Nephron (organoid): ENCODE measurements around the gene CREB3L4.

Source experiments
- H3K27ac Mint-ChIP-seq, 3 experiments: 2 replicates each; pipeline ENCODE4 v1.8.0; 2020; ENCODE audit warnings: mixed read lengths in 3 of 3, mild to moderate bottlenecking in 2 of 3, moderate library complexity in 1 of 3
- H3K27me3 Mint-ChIP-seq: 2 replicates; pipeline ENCODE4 v1.8.0; 2021; ENCODE audit warnings: low read depth, mild to moderate bottlenecking, moderate library complexity, mixed read lengths
- H3K36me3 Mint-ChIP-seq: 2 replicates; pipeline ENCODE4 v1.8.0; 2020; ENCODE audit warnings: low read depth, mixed read lengths
- H3K4me1 Mint-ChIP-seq: 2 replicates; pipeline ENCODE4 v1.8.0; 2020; ENCODE audit warnings: mixed read lengths
- H3K4me3 Mint-ChIP-seq, 3 experiments: 2 replicates each; pipeline ENCODE4 v1.8.0; 2020; ENCODE audit warnings: mild to moderate bottlenecking in 3 of 3, mixed read lengths in 3 of 3, moderate library complexity in 2 of 3
- H3K9me3 Mint-ChIP-seq: 2 replicates; pipeline ENCODE4 v1.8.0; 2020; ENCODE audit warnings: mixed read lengths
- TF ChIP-seq, protein P1 (sequence below), 3 experiments: fragments of 200-600 bp; sonication (generic); IDR thresholded peaks; one replicate each; pipeline ENCODE4 v1.5.0; 2021; ENCODE audit warnings: antibody characterized with exemption in 3 of 3; ENCODE audit not compliant: unreplicated experiment in 3 of 3

CREB3L4 gene

DNA sequence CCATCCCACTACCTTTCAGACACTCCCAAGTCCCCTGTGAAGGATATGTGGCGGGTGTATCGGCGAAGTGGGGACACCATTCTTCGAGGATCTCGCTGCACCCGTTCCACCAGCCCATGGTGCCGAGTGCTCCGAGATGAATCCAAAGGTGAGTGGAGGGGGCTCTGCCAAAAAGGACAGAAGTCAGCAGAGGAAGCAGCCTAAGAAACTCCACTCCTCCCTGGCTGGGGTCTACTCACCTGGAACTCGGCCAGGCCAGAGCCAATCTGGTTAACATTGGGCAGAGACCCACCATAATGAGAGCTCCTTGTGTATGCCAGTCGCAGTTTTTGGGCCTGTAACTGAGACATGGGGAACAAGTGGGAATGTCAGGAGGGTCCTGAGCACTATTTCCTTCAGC is 12.9 kb upstream of the CREB3L4 start:
- Mint-ChIP-seq H3K4me1 (peaks cover 20% of the 10 kb centered on the region), H3K4me3 (peak overlapping the region in 1 of 3 experiments; percentile 62), H3K27ac (no peak overlapping the region), H3K36me3 (peaks cover 38% of the 10 kb centered on the region), H3K27me3 (no peaks in the 10 kb centered on the region), H3K9me3 (no peaks in the 10 kb centered on the region)
- TF ChIP-seq, protein P1, sequence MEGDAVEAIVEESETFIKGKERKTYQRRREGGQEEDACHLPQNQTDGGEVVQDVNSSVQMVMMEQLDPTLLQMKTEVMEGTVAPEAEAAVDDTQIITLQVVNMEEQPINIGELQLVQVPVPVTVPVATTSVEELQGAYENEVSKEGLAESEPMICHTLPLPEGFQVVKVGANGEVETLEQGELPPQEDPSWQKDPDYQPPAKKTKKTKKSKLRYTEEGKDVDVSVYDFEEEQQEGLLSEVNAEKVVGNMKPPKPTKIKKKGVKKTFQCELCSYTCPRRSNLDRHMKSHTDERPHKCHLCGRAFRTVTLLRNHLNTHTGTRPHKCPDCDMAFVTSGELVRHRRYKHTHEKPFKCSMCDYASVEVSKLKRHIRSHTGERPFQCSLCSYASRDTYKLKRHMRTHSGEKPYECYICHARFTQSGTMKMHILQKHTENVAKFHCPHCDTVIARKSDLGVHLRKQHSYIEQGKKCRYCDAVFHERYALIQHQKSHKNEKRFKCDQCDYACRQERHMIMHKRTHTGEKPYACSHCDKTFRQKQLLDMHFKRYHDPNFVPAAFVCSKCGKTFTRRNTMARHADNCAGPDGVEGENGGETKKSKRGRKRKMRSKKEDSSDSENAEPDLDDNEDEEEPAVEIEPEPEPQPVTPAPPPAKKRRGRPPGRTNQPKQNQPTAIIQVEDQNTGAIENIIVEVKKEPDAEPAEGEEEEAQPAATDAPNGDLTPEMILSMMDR (IDR thresholded peaks at IDR 0.05; ENCODE audit: unreplicated experiment in 3 of 3) = no peak

DNA sequence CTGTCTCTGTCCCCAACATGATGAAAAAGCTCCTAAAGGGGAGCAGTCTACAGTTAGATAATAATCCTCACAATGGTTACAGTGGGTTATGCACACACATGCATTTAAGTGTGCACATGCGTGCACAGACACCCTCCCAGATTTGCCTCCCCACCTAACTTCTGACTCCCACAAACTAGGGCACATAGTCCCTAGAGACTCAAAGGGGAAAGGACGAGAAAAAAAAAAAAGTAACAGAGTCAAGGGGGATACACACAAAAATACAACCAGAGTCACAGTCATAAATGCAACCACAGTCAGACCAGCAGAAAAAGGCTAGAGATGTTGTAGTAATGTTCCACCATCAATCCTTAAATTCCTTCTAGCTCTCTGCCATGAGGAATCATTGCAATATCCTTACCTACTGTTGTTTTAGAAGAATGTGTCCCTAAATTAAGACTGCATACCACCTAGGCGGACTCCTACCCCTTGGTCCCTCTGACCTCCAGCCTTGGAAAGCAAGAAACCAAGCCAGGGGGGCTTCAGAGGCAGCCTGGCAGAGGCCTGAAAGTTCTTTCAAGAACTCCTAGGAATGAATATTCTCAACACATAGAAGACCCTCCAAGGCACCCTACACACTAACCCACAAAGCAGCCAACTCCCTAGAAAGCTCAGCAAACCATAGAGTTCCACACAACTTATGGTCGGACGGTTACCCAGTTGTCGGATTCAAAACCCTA is 10.5 kb upstream of the CREB3L4 start:
- H3K4me1 Mint-ChIP-seq = peaks cover 34% of the 10 kb centered on the region
- peak overlapping the region; percentile 93 to 98 (median 97) for H3K4me3 Mint-ChIP-seq
- peak overlapping the region; percentile 60 to 89 (median 87) for H3K27ac Mint-ChIP-seq
- H3K9me3 Mint-ChIP-seq = no peaks in the 10 kb centered on the region
- peaks cover 29% of the 10 kb centered on the region for H3K36me3 Mint-ChIP-seq
- no peaks in the 10 kb centered on the region for H3K27me3 Mint-ChIP-seq
- TF ChIP-seq, protein P1 (IDR thresholded peaks at IDR 0.05; ENCODE audit: unreplicated experiment in 3 of 3) = no peak

DNA sequence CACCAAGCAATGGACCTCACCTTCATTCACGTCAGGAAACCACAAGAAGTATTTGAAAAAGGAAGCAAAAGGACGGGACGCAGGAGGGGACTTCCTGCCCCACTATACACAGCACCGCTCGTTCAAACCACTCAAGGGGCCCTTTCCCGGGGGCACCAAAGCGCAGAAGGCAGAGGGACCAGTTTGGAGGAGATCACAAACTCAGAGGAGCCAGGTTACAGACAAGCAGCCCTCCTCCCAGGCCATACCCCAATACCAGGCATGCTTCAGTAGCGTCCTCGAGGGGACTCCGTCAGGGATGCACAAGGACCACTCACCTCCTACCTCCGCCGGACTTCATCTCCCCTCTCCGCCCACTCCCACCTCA is 10.0 kb upstream of the CREB3L4 start:
- H3K9me3 Mint-ChIP-seq = no peaks in the 10 kb centered on the region
- TF ChIP-seq, protein P1 (IDR thresholded peaks at IDR 0.05; ENCODE audit: unreplicated experiment in 3 of 3) = no peak
- H3K36me3 Mint-ChIP-seq = peaks cover 26% of the 10 kb centered on the region
- H3K4me3 Mint-ChIP-seq = peak overlapping the region; percentile 93 to 98 (median 97)
- peaks cover 39% of the 10 kb centered on the region for H3K4me1 Mint-ChIP-seq
- H3K27me3 Mint-ChIP-seq = no peaks in the 10 kb centered on the region
- peak overlapping the region; percentile 60 to 89 (median 87) for H3K27ac Mint-ChIP-seq

DNA sequence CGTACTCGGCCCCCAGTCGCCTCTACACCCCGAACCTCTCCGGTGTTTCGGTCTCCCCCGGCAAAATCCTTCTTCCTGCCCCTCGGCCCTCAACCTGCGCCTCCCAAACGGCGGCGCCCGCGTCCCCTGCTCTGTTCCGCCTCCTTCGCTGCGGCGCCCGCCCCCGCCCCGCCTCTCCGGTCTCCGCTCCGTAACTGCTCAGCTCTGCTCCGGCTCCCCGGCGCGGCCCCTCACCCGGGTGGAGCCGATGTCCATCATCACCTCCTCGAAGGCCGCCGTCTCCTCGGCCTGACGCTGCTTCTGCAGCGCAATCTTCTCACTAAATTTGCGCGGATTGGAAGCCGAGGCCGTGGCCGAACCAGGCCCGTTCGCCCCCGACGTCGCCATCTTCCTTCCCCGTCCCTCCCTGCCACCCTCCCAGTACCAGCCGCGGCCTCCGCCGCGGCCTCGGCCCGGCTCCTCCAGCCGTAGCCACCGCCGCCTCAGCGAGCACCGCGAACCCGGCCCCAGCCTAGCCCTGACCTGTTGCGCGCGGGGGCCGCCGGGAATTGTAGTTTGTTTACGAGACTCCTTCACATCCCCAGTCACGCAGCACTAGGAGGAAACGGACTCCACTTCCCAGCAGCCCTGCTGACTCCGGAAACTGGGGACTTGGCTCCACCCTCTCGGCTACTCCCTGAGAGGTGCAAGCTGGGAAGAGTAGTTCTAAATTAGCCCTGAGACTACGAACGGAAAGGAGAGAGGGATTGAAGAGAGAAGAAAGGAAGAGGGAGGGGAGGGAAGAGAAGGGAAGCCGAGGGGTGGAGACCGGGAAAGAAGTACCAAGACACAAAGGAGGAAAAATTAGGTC is 9.4 kb upstream of the CREB3L4 start, which contains the start of gene CRTC2:
TSS of gene CRTC2 (minus strand) at position 502 of the 850 bp plus-strand sequence. CDS start at position 387, 115 bp downstream.
- H3K4me3 Mint-ChIP-seq = peak within 1 kb of the TSS; percentile 93 to 98 (median 97)

DNA sequence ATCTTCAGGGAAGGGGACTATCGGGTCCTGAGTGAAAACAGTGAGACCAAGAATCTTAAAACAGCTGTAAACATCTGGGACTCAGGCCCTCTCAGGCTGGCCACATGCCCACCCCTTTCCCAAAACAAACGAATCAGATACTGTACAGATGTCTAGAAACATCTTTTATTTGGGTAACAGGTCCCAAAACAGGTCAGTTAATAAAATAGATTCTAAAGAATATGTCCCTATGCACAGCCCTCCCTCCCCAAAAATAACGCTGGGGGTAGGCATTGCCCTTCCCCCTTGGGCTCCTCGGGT is 8.8 kb upstream of the CREB3L4 start:
- Mint-ChIP-seq H3K4me1 (peaks cover 49% of the 10 kb centered on the region), H3K27ac (peak overlapping the region; percentile 60 to 89 (median 87)), H3K27me3 (no peaks in the 10 kb centered on the region), H3K9me3 (no peaks in the 10 kb centered on the region), H3K4me3 (peak overlapping the region; percentile 93 to 98 (median 97)), H3K36me3 (peaks cover 21% of the 10 kb centered on the region)
- TF ChIP-seq, protein P1 (IDR thresholded peaks at IDR 0.05; ENCODE audit: unreplicated experiment in 3 of 3) = no peak

More for the DNA sequence above, 9.4 kb upstream of the CREB3L4 start, which contains the start of gene CRTC2:
- Mint-ChIP-seq H3K9me3 (no peaks in the 10 kb centered on the region), H3K27me3 (no peaks in the 10 kb centered on the region), H3K27ac (peak within 1 kb of the TSS; percentile 60 to 89 (median 87)), H3K4me1 (peaks cover 44% of the 10 kb centered on the region), H3K36me3 (peaks cover 24% of the 10 kb centered on the region)
- TF ChIP-seq, protein P1 (IDR thresholded peaks at IDR 0.05; ENCODE audit: unreplicated experiment in 3 of 3) = no peak
